Measurements from ENCODE around the gene POSTN.

POSTN gene

DNA sequence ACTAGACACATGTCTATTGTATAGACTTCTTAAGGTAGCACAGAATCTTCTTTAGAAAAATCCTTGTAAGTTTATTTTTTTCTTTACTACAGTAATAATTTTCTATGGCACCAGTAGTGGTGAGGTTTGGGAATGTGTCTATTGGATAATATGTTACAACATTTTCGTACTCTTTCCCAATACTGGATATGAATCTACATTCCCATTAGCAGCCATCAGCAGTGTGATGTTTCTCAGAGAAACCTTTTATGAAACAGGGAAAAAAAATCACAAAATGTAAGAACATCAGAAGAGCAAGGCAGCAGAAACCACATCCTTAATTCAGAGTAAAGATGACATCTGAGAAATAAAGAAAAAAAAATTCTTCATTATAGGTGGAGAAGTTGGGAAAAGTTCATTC, 83.3 kb downstream of the POSTN start:
- H3K27ac ChIP-seq = no peak overlapping the region
- TF ChIP-seq ZFX (IDR thresholded peaks at IDR 0.05) = no peak
- TF ChIP-seq, protein P1, sequence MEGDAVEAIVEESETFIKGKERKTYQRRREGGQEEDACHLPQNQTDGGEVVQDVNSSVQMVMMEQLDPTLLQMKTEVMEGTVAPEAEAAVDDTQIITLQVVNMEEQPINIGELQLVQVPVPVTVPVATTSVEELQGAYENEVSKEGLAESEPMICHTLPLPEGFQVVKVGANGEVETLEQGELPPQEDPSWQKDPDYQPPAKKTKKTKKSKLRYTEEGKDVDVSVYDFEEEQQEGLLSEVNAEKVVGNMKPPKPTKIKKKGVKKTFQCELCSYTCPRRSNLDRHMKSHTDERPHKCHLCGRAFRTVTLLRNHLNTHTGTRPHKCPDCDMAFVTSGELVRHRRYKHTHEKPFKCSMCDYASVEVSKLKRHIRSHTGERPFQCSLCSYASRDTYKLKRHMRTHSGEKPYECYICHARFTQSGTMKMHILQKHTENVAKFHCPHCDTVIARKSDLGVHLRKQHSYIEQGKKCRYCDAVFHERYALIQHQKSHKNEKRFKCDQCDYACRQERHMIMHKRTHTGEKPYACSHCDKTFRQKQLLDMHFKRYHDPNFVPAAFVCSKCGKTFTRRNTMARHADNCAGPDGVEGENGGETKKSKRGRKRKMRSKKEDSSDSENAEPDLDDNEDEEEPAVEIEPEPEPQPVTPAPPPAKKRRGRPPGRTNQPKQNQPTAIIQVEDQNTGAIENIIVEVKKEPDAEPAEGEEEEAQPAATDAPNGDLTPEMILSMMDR (conservative IDR thresholded peaks at IDR 0.05) = no peak
